ENCODE results near the gene AK9. TPM values are rescaled to one million over a fixed set of nuclear protein-coding genes. Genes with fewer than 3 reads are reported as not detected.

AK9 gene
- total and polyA plus RNA-seq, 9 of the 15 experiments (the other 6 are each of a cell fraction or from before 2014, with no cell fraction given) = 0.59 to 1.9 (median 1.2) TPM

GRCh38 chr6:109717971-109718370 is 27.0 kb upstream of the AK9 start:
- Histone ChIP-seq H4K20me1 (replicated peaks; ENCODE audit: control insufficient read depth, insufficient read depth, low read length) (no peaks in the 10 kb centered on the region; the same call in 1 of the 2 replicates), H3K9me3 (replicated peaks; ENCODE audit: control insufficient read depth, insufficient read depth, low read depth, low read length) (no peaks in the 10 kb centered on the region), H3K4me3 (no peak overlapping the region), H2AFZ (ENCODE audit: low read depth, low read length) (no peak overlapping the region), H3K9ac (ENCODE audit: insufficient read depth in 1 of 2, low read depth in 2 of 2, low read length in 2 of 2) (no peak overlapping the region), H3K4me1 (replicated peaks in 1 of 2; ENCODE audit: control insufficient read depth in 2 of 2, insufficient read depth in 2 of 2, low read length in 2 of 2) (no peaks in the 10 kb centered on the region), H3K36me3 (ENCODE audit: control insufficient read depth, insufficient read depth, low read length) (no peaks in the 10 kb centered on the region), H3K27me3 (ENCODE audit: control insufficient read depth in 2 of 2, insufficient read depth in 2 of 2, low read length in 2 of 2) (peaks cover 2 to 8% of the 10 kb centered on the region in 2 experiments; a peak in 2 of 5 replicates), H3K9me1 (ENCODE audit: control insufficient read depth, insufficient read depth, low read length) (peaks cover 4% of the 10 kb centered on the region), H3K27ac (ENCODE audit: extremely low read depth, low read depth, low read length) (no peak overlapping the region), H3K79me2 (ENCODE audit: control insufficient read depth, insufficient read depth, low read length) (no peaks in the 10 kb centered on the region), H3K4me2 (ENCODE audit: insufficient read depth, low read length) (no peak overlapping the region)
- ChIA-PET POLR2A (no interaction called here), CTCF (ENCODE audit: low intra/inter-chr PET ratio) (no interaction called here)
- FAIRE-seq = no peak
- no peak for TF ChIP-seq ZNF778 (CRISPR knock-in tag; IDR thresholded peaks at IDR 0.05)
- no peak for TF ChIP-seq HSF4 (CRISPR knock-in tag; IDR thresholded peaks at IDR 0.05; ENCODE audit: borderline replicate concordance)
- no peak for TF ChIP-seq RCOR1 (IDR thresholded peaks at IDR 0.05; ENCODE audit: borderline replicate concordance in 1 of 2, low read depth in 2 of 2, low read length in 2 of 2)
- TF ChIP-seq NFYB (IDR thresholded peaks at IDR 0.05; ENCODE audit: extremely low read depth, insufficient read length) = no peak
- TF ChIP-seq HLTF (IDR thresholded peaks at IDR 0.05) = no peak
- TF ChIP-seq CREM (IDR thresholded peaks at IDR 0.05; ENCODE audit: low read depth) = no peak
- no peak for TF ChIP-seq ZC3H8 (IDR thresholded peaks at IDR 0.05)
- no peak for TF ChIP-seq SMARCA5 (IDR thresholded peaks at IDR 0.05)
- TF ChIP-seq SAP30 (IDR thresholded peaks at IDR 0.05; ENCODE audit: borderline replicate concordance, insufficient read depth, low read depth, low read length, poor library complexity, severe bottlenecking) = no peak
- WGBS (ENCODE audit: insufficient coverage, low coverage, missing lambda C conversion rate) = 6% methylated on average over 2 of the region's 2 CpGs
- intact Hi-C loops (cut with micrococcal nuclease) (no loop called here), in situ Hi-C loops (cut with MboI) (no loop called here)
- no peak for ATAC-seq
- no TSS peak for BruUV-seq (replicated peaks)
- no peak for DNase-seq (ENCODE audit: extremely low read depth in 1 of 4, low spot score in 3 of 4)

Data from K562 (cell line).